SJCRH30 (cell line): ENCODE measurements around the gene SOX8. TPM values are rescaled to one million over a fixed set of nuclear protein-coding genes. Genes with fewer than 3 reads are reported as not detected.
A peak's percentile ranks its signal among the peaks of the same experiment; 100 is the strongest.

Experiments used
- DNase-seq, 2 experiments: peaks; one replicate each; pipeline ENCODE4 v3.0.0-alpha.2; 2015 to 2020
- H3K27ac ChIP-seq: fragments of 250-450 bp; sonication (Bioruptor Pico); 2 replicates; pipeline ENCODE4 v1.5.1; 2020; ENCODE audit warnings: mild to moderate bottlenecking, moderate library complexity
- H3K27me3 ChIP-seq: fragments of 250-450 bp; sonication (Bioruptor Pico); 2 replicates; pipeline ENCODE4 v1.5.1; 2020; ENCODE audit warnings: mild to moderate bottlenecking, moderate library complexity
- H3K36me3 ChIP-seq: fragments of 250-450 bp; sonication (Bioruptor Pico); 2 replicates; pipeline ENCODE4 v1.5.1; 2020; ENCODE audit warnings: mild to moderate bottlenecking, moderate library complexity
- H3K4me1 ChIP-seq: fragments of 250-450 bp; sonication (Bioruptor Pico); 2 replicates; pipeline ENCODE4 v1.5.1; 2020; ENCODE audit warnings: mild to moderate bottlenecking, moderate library complexity
- H3K4me3 ChIP-seq: fragments of 250-450 bp; sonication (Bioruptor Pico); 2 replicates; pipeline ENCODE4 v1.5.1; 2020; ENCODE audit warnings: mild to moderate bottlenecking, moderate library complexity
- H3K9me3 ChIP-seq: fragments of 250-450 bp; sonication (Bioruptor Pico); replicated peaks from 2 replicates; pipeline ENCODE4 v1.5.1; 2020; ENCODE audit warnings: mild to moderate bottlenecking, moderate library complexity
- total RNA-seq: library from RNA; depleted of rRNA; stranded (reverse); fragments of >200 nt; shearing (Covaris generic); gene quantifications from 2 replicates; pipeline ENCODE4 v1.2.3, GENCODE V29; 2014

Gene SOX8
- total RNA-seq, 1 experiment from 2014 or later, result 144 TPM

- H3K4me1 ChIP-seq, result peaks cover 38% of the 10 kb centered on the region
- peak in 1 of 2 experiments; percentile 52 for DNase-seq
- no peaks in the 10 kb centered on the region for H3K27me3 ChIP-seq
- peaks cover 41% of the 10 kb centered on the region for H3K36me3 ChIP-seq
- peak overlapping the region; percentile 86 for H3K4me3 ChIP-seq
- H3K9me3 ChIP-seq, result no peaks in the 10 kb centered on the region
- peak overlapping the region; percentile 28; the same call in 1 of the 2 replicates for H3K27ac ChIP-seq
Observed at GRCh38 chr16:983044-984030, 1.8 kb downstream of the SOX8 start.

- peaks cover 39% of the 10 kb centered on the region for H3K4me1 ChIP-seq
- no peaks in the 10 kb centered on the region for H3K27me3 ChIP-seq
- DNase-seq, result peak in 1 of 2 experiments; percentile 23
- H3K36me3 ChIP-seq, result peaks cover 41% of the 10 kb centered on the region
- H3K4me3 ChIP-seq, result peak overlapping the region; percentile 86
- H3K9me3 ChIP-seq, result no peaks in the 10 kb centered on the region
- H3K27ac ChIP-seq, result no peak overlapping the region
Observed at GRCh38 chr16:984121-984694, 2.6 kb downstream of the SOX8 start.

- H3K9me3 ChIP-seq, result no peaks in the 10 kb centered on the region
- no peaks in the 10 kb centered on the region for H3K27me3 ChIP-seq
- H3K4me1 ChIP-seq, result peaks cover 35% of the 10 kb centered on the region
- H3K4me3 ChIP-seq, result peak overlapping the region; percentile 86
- peak overlapping the region; percentile 19; the same call in 1 of the 2 replicates for H3K27ac ChIP-seq
- peaks cover 41% of the 10 kb centered on the region for H3K36me3 ChIP-seq
- DNase-seq, result peak in 1 of 2 experiments; percentile 20
Observed at GRCh38 chr16:984736-985636, 3.4 kb downstream of the SOX8 start.

- Histone ChIP-seq H3K4me3 (peak overlapping the region; percentile 16; the same call in 1 of the 2 replicates), H3K36me3 (peaks cover 41% of the 10 kb centered on the region), H3K4me1 (peaks cover 35% of the 10 kb centered on the region), H3K27ac (peak overlapping the region; percentile 19), H3K9me3 (no peaks in the 10 kb centered on the region), H3K27me3 (no peaks in the 10 kb centered on the region)
- DNase-seq, result peak; percentile 67 to 79
Observed at GRCh38 chr16:985646-986400, 4.3 kb downstream of the SOX8 start.

- no peaks in the 10 kb centered on the region for H3K27me3 ChIP-seq
- H3K4me3 ChIP-seq, result 0 out of 2 replicates have a peak overlapping the region, but pooled peaks have one; percentile 16
- peaks cover 35% of the 10 kb centered on the region for H3K4me1 ChIP-seq
- H3K36me3 ChIP-seq, result peaks cover 41% of the 10 kb centered on the region
- no peak for DNase-seq
- peak overlapping the region; percentile 19; the same call in 1 of the 2 replicates for H3K27ac ChIP-seq
- H3K9me3 ChIP-seq, result no peaks in the 10 kb centered on the region
Observed at GRCh38 chr16:986411-986810, 4.8 kb downstream of the SOX8 start.

- Histone ChIP-seq H3K27me3 (no peaks in the 10 kb centered on the region), H3K9me3 (no peaks in the 10 kb centered on the region), H3K4me1 (peaks cover 35% of the 10 kb centered on the region), H3K4me3 (no peak overlapping the region), H3K36me3 (peaks cover 41% of the 10 kb centered on the region), H3K27ac (no peak overlapping the region)
- peak in 1 of 2 experiments; percentile 6 for DNase-seq
Observed at GRCh38 chr16:986925-987582, 5.5 kb downstream of the SOX8 start.

GRCh38 chr16:987906-988305 is 6.3 kb downstream of the SOX8 start:
- Histone ChIP-seq H3K4me3 (no peak overlapping the region), H3K27ac (no peak overlapping the region), H3K27me3 (no peaks in the 10 kb centered on the region), H3K9me3 (no peaks in the 10 kb centered on the region), H3K4me1 (peaks cover 35% of the 10 kb centered on the region), H3K36me3 (peaks cover 41% of the 10 kb centered on the region)
- no peak for DNase-seq

- H3K27ac ChIP-seq, result no peak overlapping the region
- H3K4me1 ChIP-seq, result peaks cover 35% of the 10 kb centered on the region
- peak; percentile 72 to 80 for DNase-seq
- H3K9me3 ChIP-seq, result no peaks in the 10 kb centered on the region
- H3K27me3 ChIP-seq, result no peaks in the 10 kb centered on the region
- H3K36me3 ChIP-seq, result peaks cover 38% of the 10 kb centered on the region
- H3K4me3 ChIP-seq, result no peak overlapping the region
Observed at GRCh38 chr16:988471-989353, 7.1 kb downstream of the SOX8 start.

GRCh38 chr16:989354-989814 is 7.8 kb downstream of the SOX8 start:
- peaks cover 30% of the 10 kb centered on the region for H3K4me1 ChIP-seq
- no peak overlapping the region for H3K4me3 ChIP-seq
- H3K27ac ChIP-seq, result no peak overlapping the region
- 0 out of 2 replicates have a peak, but pooled peaks cover under 1% of the 10 kb centered on the region for H3K9me3 ChIP-seq
- no peaks in the 10 kb centered on the region for H3K27me3 ChIP-seq
- no peak for DNase-seq
- H3K36me3 ChIP-seq, result peaks cover 32% of the 10 kb centered on the region

- H3K4me1 ChIP-seq, result peaks cover 24% of the 10 kb centered on the region
- H3K4me3 ChIP-seq, result no peak overlapping the region
- no peaks in the 10 kb centered on the region for H3K27me3 ChIP-seq
- no peak for DNase-seq
- peaks cover 13% of the 10 kb centered on the region for H3K9me3 ChIP-seq
- H3K27ac ChIP-seq, result no peak overlapping the region
- H3K36me3 ChIP-seq, result peaks cover 21% of the 10 kb centered on the region
Observed at GRCh38 chr16:990516-991291, 9.1 kb downstream of the SOX8 start.

GRCh38 chr16:991345-991744 is 9.8 kb downstream of the SOX8 start:
- Histone ChIP-seq H3K4me1 (peaks cover 17% of the 10 kb centered on the region), H3K9me3 (peaks cover 17% of the 10 kb centered on the region), H3K27ac (no peak overlapping the region), H3K27me3 (no peaks in the 10 kb centered on the region), H3K4me3 (no peak overlapping the region), H3K36me3 (peaks cover 15% of the 10 kb centered on the region)
- no peak for DNase-seq

- Histone ChIP-seq H3K9me3 (peaks cover 19% of the 10 kb centered on the region), H3K27me3 (no peaks in the 10 kb centered on the region), H3K4me3 (no peak overlapping the region), H3K27ac (no peak overlapping the region), H3K4me1 (peaks cover 18% of the 10 kb centered on the region), H3K36me3 (peaks cover 10% of the 10 kb centered on the region)
- DNase-seq, result no peak
Observed at GRCh38 chr16:991773-992172, 10.2 kb downstream of the SOX8 start.
